Muscle layer of colon (tissue), 2 donors: Measurements from ENCODE around the gene GPR119.
"Not testable (repeated sequence)": the region's sequence is repeated elsewhere in the genome, so short reads cannot be mapped to it uniquely, and the experiment has no call there.

Experiments used
- H3K27ac ChIP-seq: one replicate; pipeline ENCODE4 v1.7.0; 2013; ENCODE audit warnings: low read depth, mild to moderate bottlenecking, low read length, moderate library complexity
- H3K27me3 ChIP-seq, 2 donors: one replicate each; pipeline ENCODE4 v1.7.0; 2013; ENCODE audit warnings: low read length in 2 of 2, mild to moderate bottlenecking in 2 of 2; ENCODE audit not compliant: insufficient read depth in 2 of 2, control insufficient read depth in 1 of 2
- H3K36me3 ChIP-seq: one replicate; pipeline ENCODE4 v1.7.0; 2013; ENCODE audit warnings: mild to moderate bottlenecking, low read length; ENCODE audit not compliant: insufficient read depth
- H3K4me1 ChIP-seq: one replicate; pipeline ENCODE4 v1.7.0; 2013; ENCODE audit warnings: mild to moderate bottlenecking, low read length; ENCODE audit not compliant: insufficient read depth
- H3K4me3 ChIP-seq, 2 donors: one replicate each; pipeline ENCODE4 v1.7.0; 2013; ENCODE audit warnings: low read length in 2 of 2, low read depth in 1 of 2, mild to moderate bottlenecking in 1 of 2, moderate library complexity in 1 of 2
- H3K9ac ChIP-seq: one replicate; pipeline ENCODE4 v1.7.0; 2013; ENCODE audit warnings: low read length
- H3K9me3 ChIP-seq: one replicate; pipeline ENCODE4 v1.7.0; 2013; ENCODE audit warnings: mild to moderate bottlenecking, low read length
- donor health status: abdominal sarcoma.
- donor health status: Adenocarcinoma of cecum.

The GPR119 gene

DNA sequence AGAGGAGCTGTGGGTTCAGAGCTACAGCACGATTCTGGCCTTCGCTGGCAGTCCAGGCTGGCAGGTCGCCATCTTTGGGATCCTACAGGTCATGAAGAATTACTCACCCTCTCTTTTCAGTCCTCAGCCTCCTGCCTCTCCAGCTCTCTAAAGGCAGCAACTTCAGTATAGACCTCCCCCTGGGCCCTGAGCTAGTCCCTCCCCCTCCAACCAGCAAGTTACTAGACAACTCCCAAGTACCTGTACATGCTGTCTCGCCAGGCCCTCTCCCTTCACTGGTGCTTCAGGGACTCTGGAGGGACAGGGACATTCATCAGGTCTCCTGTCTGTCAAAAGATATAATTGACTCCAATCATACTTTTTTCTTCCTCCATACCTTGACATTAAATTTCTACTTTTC, at the start of gene GPR119:
Gene GPR119 (minus strand): TSS at position 155 of the 400 bp plus-strand sequence. CDS start 227 bp downstream, outside the sequence.
- Histone ChIP-seq H3K4me3 (no peak within 1 kb of the TSS), H3K9me3 (no peaks in the 10 kb centered on the region), H3K27ac (no peak within 1 kb of the TSS), H3K9ac (no peak within 1 kb of the TSS), H3K27me3 (peaks cover 0 to 15% of the 10 kb centered on the region in 2 donors), H3K4me1 (no peaks in the 10 kb centered on the region), H3K36me3 (no peaks in the 10 kb centered on the region)

GRCh38 chrX:130429236-130429635, 43.8 kb upstream of the GPR119 start:
- not testable (repeated sequence) for H3K36me3 ChIP-seq, H3K27ac ChIP-seq, H3K9me3 ChIP-seq, H3K4me1 ChIP-seq, H3K9ac ChIP-seq, H3K27me3 ChIP-seq, H3K4me3 ChIP-seq

GRCh38 chrX:130426531-130426930, 41.1 kb upstream of the GPR119 start:
- H3K36me3 ChIP-seq: no peaks in the 10 kb centered on the region
- peaks cover 0 to 6% of the 10 kb centered on the region in 2 donors for H3K27me3 ChIP-seq
- no peak overlapping the region for H3K9ac ChIP-seq
- H3K27ac ChIP-seq: no peak overlapping the region
- H3K9me3 ChIP-seq: no peaks in the 10 kb centered on the region
- no peaks in the 10 kb centered on the region for H3K4me1 ChIP-seq
- no peak overlapping the region for H3K4me3 ChIP-seq

GRCh38 chrX:130419263-130419662, 33.8 kb upstream of the GPR119 start:
- Histone ChIP-seq H3K27me3 (peaks cover 0 to 5% of the 10 kb centered on the region in 2 donors), H3K4me3 (no peak overlapping the region), H3K4me1 (no peaks in the 10 kb centered on the region), H3K9ac (no peak overlapping the region), H3K9me3 (no peaks in the 10 kb centered on the region), H3K36me3 (no peaks in the 10 kb centered on the region), H3K27ac (no peak overlapping the region)

- no peaks in the 10 kb centered on the region for H3K36me3 ChIP-seq
- H3K4me1 ChIP-seq: no peaks in the 10 kb centered on the region
- H3K27ac ChIP-seq: no peak overlapping the region
- peaks cover 0 to under 1% of the 10 kb centered on the region in 2 donors for H3K27me3 ChIP-seq
- no peak overlapping the region for H3K4me3 ChIP-seq
- no peak overlapping the region for H3K9ac ChIP-seq
- H3K9me3 ChIP-seq: no peaks in the 10 kb centered on the region
Measured at GRCh38 chrX:130418740-130419139, 33.3 kb upstream of the GPR119 start.

DNA sequence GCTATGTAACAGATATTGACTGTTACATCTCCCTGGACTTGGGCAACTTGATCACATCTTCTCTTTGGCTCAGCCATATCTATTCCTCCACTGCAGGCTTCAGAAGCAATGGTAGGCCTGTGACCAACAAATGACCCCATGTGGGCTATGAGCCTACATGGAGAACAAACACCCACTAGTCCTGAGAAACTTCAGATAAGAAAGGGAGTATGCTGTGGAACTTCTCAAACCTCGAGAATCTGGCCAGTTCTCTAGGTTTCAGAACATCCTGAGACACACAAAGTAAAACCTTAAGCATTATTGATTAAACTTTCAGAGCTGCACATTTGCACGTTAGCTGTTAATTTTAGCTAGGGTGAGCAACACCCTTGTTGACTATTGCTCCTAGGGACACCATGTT, 32.6 kb upstream of the GPR119 start:
- Histone ChIP-seq H3K4me3 (no peak overlapping the region), H3K36me3 (no peaks in the 10 kb centered on the region), H3K4me1 (no peaks in the 10 kb centered on the region), H3K27me3 (no peaks in the 10 kb centered on the region), H3K9me3 (no peaks in the 10 kb centered on the region), H3K9ac (no peak overlapping the region), H3K27ac (no peak overlapping the region)

- Histone ChIP-seq H3K27me3 (no peaks in the 10 kb centered on the region), H3K9ac (no peak overlapping the region), H3K27ac (no peak overlapping the region), H3K36me3 (no peaks in the 10 kb centered on the region), H3K4me3 (no peak overlapping the region), H3K9me3 (no peaks in the 10 kb centered on the region), H3K4me1 (no peaks in the 10 kb centered on the region)
Measured at GRCh38 chrX:130416785-130417184, 31.3 kb upstream of the GPR119 start.

DNA sequence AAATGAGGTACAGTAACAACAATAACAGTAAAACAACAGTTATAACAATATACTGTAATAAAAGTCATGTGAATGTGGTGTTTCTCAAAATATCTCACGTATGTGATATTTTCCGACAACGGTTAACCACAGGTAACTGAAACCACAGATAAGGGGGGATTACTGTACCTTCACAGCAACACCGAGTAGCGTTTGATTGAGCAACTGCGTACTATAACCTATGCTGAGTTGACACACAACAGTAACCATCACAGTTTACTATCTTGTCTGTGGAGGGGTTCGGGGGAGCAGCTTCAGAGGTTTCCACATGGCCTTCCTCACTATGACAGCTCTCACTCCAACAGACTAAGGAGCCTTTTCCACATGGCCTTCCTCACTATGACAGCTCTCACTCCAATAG, 29.7 kb upstream of the GPR119 start:
- Histone ChIP-seq H3K4me3 (no peak overlapping the region), H3K4me1 (no peaks in the 10 kb centered on the region), H3K9ac (no peak overlapping the region), H3K27me3 (no peaks in the 10 kb centered on the region), H3K9me3 (no peaks in the 10 kb centered on the region), H3K27ac (no peak overlapping the region), H3K36me3 (no peaks in the 10 kb centered on the region)

- no peak overlapping the region for H3K27ac ChIP-seq
- H3K4me3 ChIP-seq: no peak overlapping the region
- H3K9ac ChIP-seq: no peak overlapping the region
- H3K9me3 ChIP-seq: no peaks in the 10 kb centered on the region
- H3K4me1 ChIP-seq: no peaks in the 10 kb centered on the region
- no peaks in the 10 kb centered on the region for H3K27me3 ChIP-seq
- no peaks in the 10 kb centered on the region for H3K36me3 ChIP-seq
Measured at GRCh38 chrX:130414800-130415199, 29.3 kb upstream of the GPR119 start.

- Histone ChIP-seq H3K9ac (no peak overlapping the region), H3K27me3 (no peaks in the 10 kb centered on the region), H3K9me3 (no peaks in the 10 kb centered on the region), H3K27ac (no peak overlapping the region), H3K36me3 (peaks cover 4% of the 10 kb centered on the region), H3K4me1 (no peaks in the 10 kb centered on the region), H3K4me3 (no peak overlapping the region)
Measured at GRCh38 chrX:130413415-130413814, 27.9 kb upstream of the GPR119 start.

DNA sequence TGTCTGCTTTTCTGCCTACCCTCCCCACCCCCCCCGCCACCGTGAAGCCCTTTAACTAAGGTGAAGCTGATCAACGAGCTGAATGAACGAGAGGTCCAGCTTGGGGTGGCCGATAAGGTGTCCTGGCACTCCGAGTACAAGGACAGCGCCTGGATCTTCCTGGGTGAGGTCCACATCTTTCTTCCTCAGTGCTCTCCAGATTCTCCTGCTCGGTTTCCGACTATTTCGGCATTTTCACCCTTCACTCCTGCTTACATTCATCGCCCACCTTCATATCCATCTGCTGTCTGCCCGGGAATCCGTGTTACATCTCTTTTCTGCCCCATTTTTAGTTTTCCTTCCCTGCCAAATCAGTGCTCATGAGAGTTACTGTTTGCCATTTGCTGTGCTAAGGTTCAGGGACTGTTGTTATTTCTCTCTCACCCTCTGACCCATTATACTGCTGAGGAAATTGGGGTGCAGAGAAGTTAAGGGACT, 16.8 kb upstream of the GPR119 start:
- Histone ChIP-seq H3K9me3 (no peaks in the 10 kb centered on the region), H3K4me1 (peaks cover 7% of the 10 kb centered on the region), H3K9ac (peak overlapping the region; percentile 50), H3K4me3 (peak overlapping the region; percentile 71 to 91), H3K27me3 (peaks cover 0 to 4% of the 10 kb centered on the region in 2 donors), H3K36me3 (peaks cover 6% of the 10 kb centered on the region), H3K27ac (no peak overlapping the region)

GRCh38 chrX:130401415-130402207, 16.1 kb upstream of the GPR119 start, which contains the start of gene RBMX2:
Gene RBMX2 (plus strand): TSS chrX:130401987. CDS start chrX:130402033, 46 bp downstream.
- Histone ChIP-seq H3K9ac (peak within 1 kb of the TSS; percentile 50), H3K27me3 (peaks cover 0 to 4% of the 10 kb centered on the region in 2 donors), H3K4me3 (peak within 1 kb of the TSS; percentile 71 to 91), H3K36me3 (peaks cover 6% of the 10 kb centered on the region), H3K9me3 (no peaks in the 10 kb centered on the region), H3K4me1 (peaks cover 7% of the 10 kb centered on the region), H3K27ac (peak within 1 kb of the TSS; percentile 80)
